ENCODE data around the gene GPR137C. TPM values are rescaled to one million over a fixed set of nuclear protein-coding genes. Genes with fewer than 3 reads are reported as not detected.

Gene GPR137C
- total RNA-seq, 1 experiment from 2014 or later = 0.89 TPM

- Histone ChIP-seq H3K4me3 (replicated peaks in 1 of 2; ENCODE audit: low read depth in 1 of 2, low read length in 2 of 2) (no peak overlapping the region), H3K27me3 (ENCODE audit: insufficient read depth, low read length) (no peaks in the 10 kb centered on the region), H3K36me3 (ENCODE audit: control insufficient read depth in 1 of 2, insufficient read depth in 2 of 2, low read length in 2 of 2) (no peaks in the 10 kb centered on the region), H2AFZ (ENCODE audit: low read depth, low read length, poor library complexity, severe bottlenecking) (no peak overlapping the region), H3K9ac (ENCODE audit: low read length) (no peak overlapping the region), H3K4me1 (ENCODE audit: control insufficient read depth in 1 of 2, insufficient read depth in 2 of 2, low read length in 2 of 2) (no peaks in the 10 kb centered on the region), H4K20me1 (ENCODE audit: insufficient read depth) (no peaks in the 10 kb centered on the region), H3K4me2 (ENCODE audit: low read length) (no peak overlapping the region), H3K27ac (ENCODE audit: low read depth, low read length) (no peak overlapping the region), H3K79me2 (ENCODE audit: insufficient read depth, low read length) (no peaks in the 10 kb centered on the region), H3K9me3 (ENCODE audit: control insufficient read depth in 1 of 2, insufficient read depth in 1 of 2, low read depth in 1 of 2, low read length in 2 of 2) (no peaks in the 10 kb centered on the region), H3K9me2 (ENCODE audit: insufficient read depth) (no peaks in the 10 kb centered on the region)
- intact Hi-C loops (cut with micrococcal nuclease) = no loop called here
- ChIA-PET POLR2A (no interaction called here), CTCF (no interaction called here), RAD21 (ENCODE audit: low non-redundant PET in 1 of 2, low total read pairs in 2 of 2, uncharacterized antibody in 2 of 2, unreplicated experiment in 2 of 2) (no interaction called here)
- ATAC-seq = no peak
- no peak for TF ChIP-seq CBX3 (IDR thresholded peaks at IDR 0.05; ENCODE audit: low read depth)
- no peak for TF ChIP-seq ZBTB33 (IDR thresholded peaks at IDR 0.05; ENCODE audit: extremely low read depth, insufficient replicate concordance, low read length)
- no peak for TF ChIP-seq EZH2 (IDR thresholded peaks at IDR 0.05)
- no peak for TF ChIP-seq ATF3 (IDR thresholded peaks at IDR 0.05)
- TF ChIP-seq EZH2phosphoT487 (IDR thresholded peaks at IDR 0.05; ENCODE audit: borderline replicate concordance) = no peak
- no peak for TF ChIP-seq REST (IDR thresholded peaks at IDR 0.05; ENCODE audit: low read depth)
- no peak for TF ChIP-seq ELF1 (IDR thresholded peaks at IDR 0.05; ENCODE audit: borderline replicate concordance, low read depth)
- TF ChIP-seq, protein P1, sequence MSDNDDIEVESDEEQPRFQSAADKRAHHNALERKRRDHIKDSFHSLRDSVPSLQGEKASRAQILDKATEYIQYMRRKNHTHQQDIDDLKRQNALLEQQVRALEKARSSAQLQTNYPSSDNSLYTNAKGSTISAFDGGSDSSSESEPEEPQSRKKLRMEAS (IDR thresholded peaks at IDR 0.05) = no peak
- no peak for TF ChIP-seq ZFX (IDR thresholded peaks at IDR 0.05)
- TF ChIP-seq POLR2AphosphoS5 (IDR thresholded peaks at IDR 0.05; ENCODE audit: low read depth, low read length) = no peak
- no peak for TF ChIP-seq ZNF274 (IDR thresholded peaks at IDR 0.05; ENCODE audit: low read depth, low read length)
- no peak for DNase-seq (ENCODE audit: low read depth, low spot score)
- BruUV-seq (replicated peaks) = no TSS peak
Observed at GRCh38 chr14:52538623-52539022, 14.0 kb upstream of the GPR137C start.

Data from HCT116 (cell line).